HL-60 (cell line): ENCODE data around the gene CTNNBIP1.

Experiments
- DNase-seq, 2 experiments: peaks; one replicate each; pipeline ENCODE4 v3.0.0-alpha.2; 2010 to 2020; ENCODE audit warnings: low read depth in 1 of 2, low spot score in 1 of 2
- H3K27ac ChIP-seq: fragments of 250-450 bp; sonication (Bioruptor Pico); replicated peaks from 2 replicates; pipeline ENCODE4 v1.5.1; 2020; ENCODE audit warnings: mild to moderate bottlenecking, moderate library complexity
- H3K27me3 ChIP-seq: fragments of 250-450 bp; sonication (Bioruptor Pico); 2 replicates; pipeline ENCODE4 v1.5.1; 2021; ENCODE audit warnings: mild to moderate bottlenecking, moderate library complexity; ENCODE audit not compliant: insufficient read depth, poor library complexity, severe bottlenecking
- H3K4me3 ChIP-seq: replicated peaks from 2 replicates; pipeline ENCODE4 v1.5.1; 2011; ENCODE audit warnings: mild to moderate bottlenecking, control low read depth, low read length; ENCODE audit not compliant: insufficient read depth
- GABPA ChIP-seq: IDR thresholded peaks from 2 replicates; pipeline ENCODE4 v1.6.1; 2012; ENCODE audit warnings: low read depth
- POLR2AphosphoS5 ChIP-seq: IDR thresholded peaks from 2 replicates; pipeline ENCODE4 v1.6.1; 2012; ENCODE audit warnings: low read depth
- REST ChIP-seq: IDR thresholded peaks from 2 replicates; pipeline ENCODE4 v1.6.1; 2012; ENCODE audit warnings: low read depth; ENCODE audit not compliant: insufficient replicate concordance
- SPI1 ChIP-seq: IDR thresholded peaks from 2 replicates; pipeline ENCODE4 v1.6.1; 2012; ENCODE audit warnings: low read depth, mild to moderate bottlenecking, borderline replicate concordance
- TF ChIP-seq, protein P1 (sequence below): IDR thresholded peaks from one replicate; pipeline ENCODE4 v1.5.1; 2011; ENCODE audit warnings: low read length, control low read depth, inconsistent platforms; ENCODE audit not compliant: insufficient read depth

The CTNNBIP1 gene

DNA sequence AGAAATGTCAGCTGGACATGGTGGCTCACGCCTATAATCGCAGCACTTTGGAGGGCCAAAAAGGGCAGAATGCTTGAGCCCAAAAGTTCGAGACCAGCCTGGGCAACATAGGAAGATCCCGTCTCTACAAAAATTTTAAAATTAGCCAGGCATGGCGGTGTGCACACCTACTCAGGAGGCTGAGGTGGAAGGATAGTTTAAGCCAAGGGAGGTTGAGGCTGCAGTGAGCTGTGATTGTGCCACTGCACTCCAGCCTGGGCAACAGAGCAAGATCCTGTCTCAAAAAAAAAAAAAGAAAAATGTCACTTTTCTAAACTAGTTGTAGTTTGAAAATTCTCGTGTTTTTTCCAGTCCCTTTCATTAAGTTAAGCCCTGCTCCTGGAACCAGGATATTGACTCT, 95.5 kb downstream of the CTNNBIP1 start:
- no peak for DNase-seq
- Histone ChIP-seq H3K4me3 (no peak overlapping the region), H3K27me3 (no peaks in the 10 kb centered on the region), H3K27ac (no peak overlapping the region)
- TF ChIP-seq SPI1 (no peak), REST (no peak), GABPA (no peak), POLR2AphosphoS5 (no peak)
- TF ChIP-seq, protein P1, sequence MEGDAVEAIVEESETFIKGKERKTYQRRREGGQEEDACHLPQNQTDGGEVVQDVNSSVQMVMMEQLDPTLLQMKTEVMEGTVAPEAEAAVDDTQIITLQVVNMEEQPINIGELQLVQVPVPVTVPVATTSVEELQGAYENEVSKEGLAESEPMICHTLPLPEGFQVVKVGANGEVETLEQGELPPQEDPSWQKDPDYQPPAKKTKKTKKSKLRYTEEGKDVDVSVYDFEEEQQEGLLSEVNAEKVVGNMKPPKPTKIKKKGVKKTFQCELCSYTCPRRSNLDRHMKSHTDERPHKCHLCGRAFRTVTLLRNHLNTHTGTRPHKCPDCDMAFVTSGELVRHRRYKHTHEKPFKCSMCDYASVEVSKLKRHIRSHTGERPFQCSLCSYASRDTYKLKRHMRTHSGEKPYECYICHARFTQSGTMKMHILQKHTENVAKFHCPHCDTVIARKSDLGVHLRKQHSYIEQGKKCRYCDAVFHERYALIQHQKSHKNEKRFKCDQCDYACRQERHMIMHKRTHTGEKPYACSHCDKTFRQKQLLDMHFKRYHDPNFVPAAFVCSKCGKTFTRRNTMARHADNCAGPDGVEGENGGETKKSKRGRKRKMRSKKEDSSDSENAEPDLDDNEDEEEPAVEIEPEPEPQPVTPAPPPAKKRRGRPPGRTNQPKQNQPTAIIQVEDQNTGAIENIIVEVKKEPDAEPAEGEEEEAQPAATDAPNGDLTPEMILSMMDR, result no peak

GRCh38 chr1:9811239-9811966, 98.7 kb downstream of the CTNNBIP1 start:
- Histone ChIP-seq H3K27me3 (no peaks in the 10 kb centered on the region), H3K27ac (no peak overlapping the region), H3K4me3 (no peak overlapping the region)
- DNase-seq, result no peak
- TF ChIP-seq GABPA, result no peak
- TF ChIP-seq, protein P1, result no peak
- TF ChIP-seq SPI1, result no peak
- TF ChIP-seq REST, result no peak

- TF ChIP-seq REST (no peak), SPI1 (no peak), POLR2AphosphoS5 (no peak), GABPA (no peak)
- TF ChIP-seq, protein P1, result no peak
- no peak for DNase-seq
- Histone ChIP-seq H3K4me3 (no peak overlapping the region), H3K27me3 (no peaks in the 10 kb centered on the region), H3K27ac (no peak overlapping the region)
Observed at GRCh38 chr1:9809100-9809510, 101.0 kb downstream of the CTNNBIP1 start.
